HG03066 (cell line): ENCODE data around the gene CSF3R.

Source experiments
- ATAC-seq: cut with Tn5 transposase; IDR thresholded peaks from one replicate; pipeline ENCODE4 v1.9.1; 2021; ENCODE audit warnings: low read depth; ENCODE audit not compliant: unreplicated experiment

The CSF3R gene

GRCh38 chr1:36432616-36433015 lies 50.1 kb downstream of the CSF3R start:
- ATAC-seq = no peak

GRCh38 chr1:36425791-36426190 lies 56.9 kb downstream of the CSF3R start:
- ATAC-seq = no peak

GRCh38 chr1:36421649-36422048 lies 61.1 kb downstream of the CSF3R start:
- no peak for ATAC-seq

DNA sequence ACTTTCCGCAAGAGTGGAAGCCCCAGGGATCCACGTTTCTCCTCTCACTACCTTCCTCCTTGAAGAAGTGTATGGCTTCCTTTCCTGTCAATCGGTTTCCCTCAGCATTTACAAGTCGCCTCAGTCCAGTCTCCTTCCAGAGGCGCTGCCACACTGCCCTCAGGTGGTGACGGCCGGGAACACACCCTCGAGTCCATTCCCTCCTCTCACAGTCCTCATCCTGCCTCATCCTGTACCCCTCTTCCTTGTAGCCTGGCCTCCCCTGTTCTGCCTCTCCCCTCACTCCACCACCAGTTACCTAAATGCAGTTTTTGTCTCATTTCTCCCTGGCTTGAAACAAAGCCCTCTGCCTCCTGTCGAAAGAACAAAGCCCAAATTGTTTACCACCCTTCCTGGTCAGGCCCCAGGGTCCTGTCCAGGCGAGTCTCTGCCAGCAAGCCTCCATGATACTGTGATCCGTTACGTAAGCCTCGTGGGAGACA lies 61.8 kb downstream of the CSF3R start:
- ATAC-seq = no peak

- ATAC-seq = no peak
Observed at GRCh38 chr1:36420409-36420808, 62.3 kb downstream of the CSF3R start.

DNA sequence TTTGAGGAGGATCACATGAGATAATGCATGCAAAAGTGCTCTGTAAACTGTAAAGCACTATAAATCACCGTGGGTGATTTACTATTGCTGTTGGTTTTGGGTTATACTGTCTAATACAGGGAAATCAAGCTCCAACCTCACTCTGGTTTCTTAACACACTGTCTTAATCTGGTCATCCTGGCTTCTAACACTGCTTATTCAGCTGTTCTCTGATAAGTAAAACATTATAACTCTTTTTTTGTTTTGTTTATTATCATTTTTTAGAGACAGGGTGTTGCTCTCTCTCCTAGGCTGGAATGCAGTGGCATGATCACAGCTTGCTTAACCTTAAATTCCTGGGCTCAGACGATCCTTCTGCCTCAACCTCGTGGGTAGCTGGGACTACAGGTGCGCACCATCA lies 63.1 kb downstream of the CSF3R start:
- no peak for ATAC-seq

GRCh38 chr1:36419140-36419539 lies 63.6 kb downstream of the CSF3R start:
- no peak for ATAC-seq

GRCh38 chr1:36417931-36418330 lies 64.8 kb downstream of the CSF3R start:
- ATAC-seq = no peak
